ENCODE results near the gene GC. TPM values are rescaled to one million over a fixed set of nuclear protein-coding genes. Genes with fewer than 3 reads are reported as not detected.

The GC gene
- total and polyA plus RNA-seq, 9 of the 15 experiments (the other 6 are each of a cell fraction or from before 2014, with no cell fraction given), result 0.44 TPM; not detected in 8

- ChIA-PET POLR2A (no interaction called here), CTCF (ENCODE audit: low intra/inter-chr PET ratio) (no interaction called here)
- no peaks in the 10 kb centered on the region for H3K79me2 ChIP-seq (ENCODE audit: control insufficient read depth, insufficient read depth, low read length)
- no peaks in the 10 kb centered on the region for H4K20me1 ChIP-seq (replicated peaks; ENCODE audit: control insufficient read depth, insufficient read depth, low read length)
- H3K36me3 ChIP-seq (ENCODE audit: control insufficient read depth, insufficient read depth, low read length), result no peaks in the 10 kb centered on the region
- in situ Hi-C loops (cut with MboI) (no loop called here), intact Hi-C loops (cut with micrococcal nuclease) (no loop called here)
- H3K27ac ChIP-seq (ENCODE audit: extremely low read depth, low read depth, low read length), result no peak overlapping the region
- no peaks in the 10 kb centered on the region for H3K27me3 ChIP-seq (ENCODE audit: control insufficient read depth in 2 of 2, insufficient read depth in 2 of 2, low read length in 2 of 2)
- H3K4me3 ChIP-seq, result no peak overlapping the region
- H2AFZ ChIP-seq (ENCODE audit: low read depth, low read length), result no peak overlapping the region
- DNase-seq (ENCODE audit: extremely low read depth in 1 of 4, low spot score in 3 of 4) (no peak), ATAC-seq (no peak), FAIRE-seq (no peak)
- no peaks in the 10 kb centered on the region for H3K9me1 ChIP-seq (ENCODE audit: control insufficient read depth, insufficient read depth, low read length)
- no peak overlapping the region for H3K9ac ChIP-seq (ENCODE audit: insufficient read depth in 1 of 2, low read depth in 2 of 2, low read length in 2 of 2)
- no TSS peak for BruUV-seq (replicated peaks)
- H3K4me1 ChIP-seq (replicated peaks in 1 of 2; ENCODE audit: control insufficient read depth in 2 of 2, insufficient read depth in 2 of 2, low read length in 2 of 2), result peaks cover 0 to 7% of the 10 kb centered on the region in 2 experiments; a peak in 2 of 5 replicates
- H3K9me3 ChIP-seq (replicated peaks; ENCODE audit: control insufficient read depth, insufficient read depth, low read depth, low read length), result no peaks in the 10 kb centered on the region
- no peak overlapping the region for H3K4me2 ChIP-seq (ENCODE audit: insufficient read depth, low read length)
- TF ChIP-seq ADNP (tag; IDR thresholded peaks at IDR 0.05) (no peak), ZNF695 (CRISPR knock-in tag; IDR thresholded peaks at IDR 0.05) (no peak), ZNF398 (CRISPR knock-in tag; IDR thresholded peaks at IDR 0.05) (no peak), MCM2 (IDR thresholded peaks at IDR 0.05; ENCODE audit: low read depth) (no peak), ZBTB17 (CRISPR knock-in tag; IDR thresholded peaks at IDR 0.05) (no peak), E2F4 (CRISPR knock-in tag; IDR thresholded peaks at IDR 0.05; ENCODE audit: low read depth) (no peak), SMAD3 (CRISPR knock-in tag; conservative IDR thresholded peaks at IDR 0.05) (no peak), HDAC1 (IDR thresholded peaks at IDR 0.05) (no peak), HINFP (tag; conservative IDR thresholded peaks at IDR 0.05; ENCODE audit: low read depth) (no peak), MLLT1 (IDR thresholded peaks at IDR 0.05) (no peak)
Measured at GRCh38 chr4:71784569-71785197, 804 bp upstream of the GC start.

Measured in K562 (cell line).